A673 (cell line): ENCODE measurements around the gene SLC2A6. TPM values are rescaled to one million over a fixed set of nuclear protein-coding genes. Genes with fewer than 3 reads are reported as not detected.

ENCODE experiments used
- BruUV-seq: library from RNA; stranded (reverse); fragments of 400-500 nt; replicated peaks from 2 replicates; lab custom pipeline; 2021; lab: Mats Ljungman, UMichigan
- CTCF ChIA-PET: fragments of 300-600 bp; sonication (Branson Sonifier 250); formaldehyde crosslinking; loops from one replicate; lab custom pipeline; 2022; ENCODE audit warnings: antibody characterized with exemption; lab: Charles Lee
- POLR2A ChIA-PET: fragments of 300-600 bp; sonication (Branson Sonifier 250); formaldehyde crosslinking; loops from one replicate; lab custom pipeline; 2022; ENCODE audit warnings: antibody characterized with exemption; ENCODE audit not compliant: low non-redundant PET; lab: Charles Lee
- DNase-seq: peaks from one replicate; pipeline ENCODE4 v3.0.0-alpha.2; 2015; ENCODE audit warnings: low spot score
- H3K27ac ChIP-seq: fragments of 200-600 bp; sonication (generic); 2 replicates; pipeline ENCODE4 v1.5.1; 2016; ENCODE audit warnings: mixed run types, low read depth, mild to moderate bottlenecking, mixed read lengths, antibody characterized with exemption, low read length; ENCODE audit not compliant: poor library complexity, severe bottlenecking
- H3K27me3 ChIP-seq: fragments of 200-600 bp; sonication (generic); replicated peaks from 2 replicates; pipeline ENCODE4 v1.6.1; 2017; ENCODE audit warnings: mixed run types, low read depth, mild to moderate bottlenecking, mixed read lengths, antibody characterized with exemption, low read length; ENCODE audit not compliant: insufficient read depth, poor library complexity
- H3K36me3 ChIP-seq: fragments of 200-600 bp; sonication (generic); 2 replicates; pipeline ENCODE4 v1.6.1; 2016; ENCODE audit warnings: mixed run types, mild to moderate bottlenecking, mixed read lengths, antibody characterized with exemption, low read length; ENCODE audit not compliant: insufficient read depth, poor library complexity, severe bottlenecking
- H3K4me1 ChIP-seq: fragments of 200-600 bp; sonication (generic); 2 replicates; pipeline ENCODE4 v1.6.1; 2017; ENCODE audit warnings: mixed run types, mild to moderate bottlenecking, mixed read lengths, antibody characterized with exemption, low read length; ENCODE audit not compliant: insufficient read depth, poor library complexity, severe bottlenecking
- H3K4me3 ChIP-seq: fragments of 200-600 bp; sonication (generic); 2 replicates; pipeline ENCODE4 v1.5.1; 2016; ENCODE audit warnings: low read depth, mixed run types, mild to moderate bottlenecking, mixed read lengths, low read length; ENCODE audit not compliant: poor library complexity, severe bottlenecking
- H3K9me3 ChIP-seq: fragments of 200-600 bp; sonication (generic); 2 replicates; pipeline ENCODE4 v1.6.1; 2016; ENCODE audit warnings: mixed run types, low read depth, mild to moderate bottlenecking, mixed read lengths, antibody characterized with exemption, low read length; ENCODE audit not compliant: poor library complexity, severe bottlenecking
- EZH2 ChIP-seq: fragments of 200-600 bp; sonication (generic); IDR thresholded peaks from 2 replicates; pipeline ENCODE4 v1.6.1; 2017; ENCODE audit warnings: borderline replicate concordance, low read depth, mild to moderate bottlenecking, mixed read lengths, antibody characterized with exemption, low read length; ENCODE audit not compliant: poor library complexity, severe bottlenecking
- intact Hi-C: fragments of 100-400 bp; cut with micrococcal nuclease; formaldehyde crosslinking; loops from one replicate; pipeline ENCODE4 v1.10.0; 2022; ENCODE audit not compliant: unreplicated experiment
- total RNA-seq: library from RNA; stranded (reverse); gene quantifications from 2 replicates; pipeline ENCODE4 v1.2.3, GENCODE V29; 2021
- TF ChIP-seq, protein P1 (sequence below): fragments of 300-800, 200-600 bp; sonication (generic); conservative IDR thresholded peaks from 2 replicates; pipeline ENCODE4 v1.5.1; 2017; ENCODE audit warnings: low read depth, mild to moderate bottlenecking, antibody characterized with exemption, low read length, moderate library complexity, mixed read lengths

The SLC2A6 gene
- total RNA-seq, 1 experiment from 2014 or later: 1.8 TPM

GRCh38 chr9:133524679-133525228 lies 45.9 kb upstream of the SLC2A6 start, which contains the start of gene MYMK:
Gene MYMK, minus strand, starts transcription at chr9:133524959. Its CDS starts 115 bp downstream, at chr9:133524844.
- no peak within 1 kb of the TSS for H3K4me3 ChIP-seq
- TF ChIP-seq EZH2: no peak
- TF ChIP-seq, protein P1, sequence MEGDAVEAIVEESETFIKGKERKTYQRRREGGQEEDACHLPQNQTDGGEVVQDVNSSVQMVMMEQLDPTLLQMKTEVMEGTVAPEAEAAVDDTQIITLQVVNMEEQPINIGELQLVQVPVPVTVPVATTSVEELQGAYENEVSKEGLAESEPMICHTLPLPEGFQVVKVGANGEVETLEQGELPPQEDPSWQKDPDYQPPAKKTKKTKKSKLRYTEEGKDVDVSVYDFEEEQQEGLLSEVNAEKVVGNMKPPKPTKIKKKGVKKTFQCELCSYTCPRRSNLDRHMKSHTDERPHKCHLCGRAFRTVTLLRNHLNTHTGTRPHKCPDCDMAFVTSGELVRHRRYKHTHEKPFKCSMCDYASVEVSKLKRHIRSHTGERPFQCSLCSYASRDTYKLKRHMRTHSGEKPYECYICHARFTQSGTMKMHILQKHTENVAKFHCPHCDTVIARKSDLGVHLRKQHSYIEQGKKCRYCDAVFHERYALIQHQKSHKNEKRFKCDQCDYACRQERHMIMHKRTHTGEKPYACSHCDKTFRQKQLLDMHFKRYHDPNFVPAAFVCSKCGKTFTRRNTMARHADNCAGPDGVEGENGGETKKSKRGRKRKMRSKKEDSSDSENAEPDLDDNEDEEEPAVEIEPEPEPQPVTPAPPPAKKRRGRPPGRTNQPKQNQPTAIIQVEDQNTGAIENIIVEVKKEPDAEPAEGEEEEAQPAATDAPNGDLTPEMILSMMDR: no peak
- ChIA-PET CTCF (no interaction called here), POLR2A (no interaction called here)
- no peaks in the 10 kb centered on the region for H3K36me3 ChIP-seq
- intact Hi-C loops: no loop called here
- BruUV-seq: no TSS peak
- H3K27ac ChIP-seq: no peak within 1 kb of the TSS
- H3K27me3 ChIP-seq: no peaks in the 10 kb centered on the region
- DNase-seq: no peak
- H3K4me1 ChIP-seq: peaks cover 19% of the 10 kb centered on the region
- no peaks in the 10 kb centered on the region for H3K9me3 ChIP-seq

- Histone ChIP-seq H3K4me3 (no peak overlapping the region), H3K4me1 (peaks cover 19% of the 10 kb centered on the region), H3K9me3 (no peaks in the 10 kb centered on the region), H3K27ac (no peak overlapping the region), H3K36me3 (no peaks in the 10 kb centered on the region), H3K27me3 (no peaks in the 10 kb centered on the region)
- DNase-seq: no peak
- intact Hi-C loops: no loop called here
- no peak for TF ChIP-seq EZH2
- TF ChIP-seq, protein P1: no peak
- no TSS peak for BruUV-seq
- CTCF ChIA-PET: no interaction called here
- POLR2A ChIA-PET: interaction anchor here (0.6 kb wide), 1 partner anchor 81 kb away, joined by 4 read pairs; no protein-coding TSS in a partner anchor
Observed at GRCh38 chr9:133524146-133524545, 45.2 kb upstream of the SLC2A6 start.

DNA sequence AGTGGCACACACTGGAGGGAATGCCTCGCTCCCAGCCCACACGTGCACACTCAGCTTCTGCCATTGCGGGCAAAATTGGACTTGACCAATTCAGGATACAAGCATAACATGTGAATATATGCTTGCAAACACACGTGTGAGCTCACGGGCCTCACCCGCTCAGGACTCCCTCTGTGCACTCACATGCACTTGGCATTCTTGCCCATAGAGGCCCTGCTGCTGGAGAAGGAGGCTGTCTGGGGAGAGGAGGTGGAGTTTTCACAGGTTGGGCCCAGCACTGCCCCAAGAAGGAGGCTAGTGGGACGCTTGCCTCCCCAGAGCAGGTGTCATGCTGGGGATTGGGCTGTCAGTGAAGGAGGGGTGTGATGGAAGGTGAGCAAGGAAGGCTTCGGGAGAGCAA lies 44.2 kb upstream of the SLC2A6 start:
- intact Hi-C loops: no loop called here
- ChIA-PET POLR2A (no interaction called here), CTCF (no interaction called here)

More for the DNA sequence above, 44.2 kb upstream of the SLC2A6 start:
- no peaks in the 10 kb centered on the region for H3K27me3 ChIP-seq
- H3K4me1 ChIP-seq: peaks cover 19% of the 10 kb centered on the region
- BruUV-seq: no TSS peak
- no peak for DNase-seq
- H3K36me3 ChIP-seq: no peaks in the 10 kb centered on the region
- TF ChIP-seq, protein P1: no peak
- TF ChIP-seq EZH2: no peak
- no peaks in the 10 kb centered on the region for H3K9me3 ChIP-seq
- H3K27ac ChIP-seq: no peak overlapping the region
- H3K4me3 ChIP-seq: no peak overlapping the region
